WTC11 (cell line): ENCODE results near the gene ZCCHC24.

Source experiments
- ATF2 ChIP-seq: sonication (generic); formaldehyde crosslinking; IDR thresholded peaks from 2 replicates; pipeline ENCODE4 v1.8.1; 2022; ENCODE audit warnings: low read depth, missing genetic modification reagents, borderline replicate concordance
- EMX1 ChIP-seq: fragments of 250-450 bp; sonication (Bioruptor Pico); IDR thresholded peaks from 2 replicates; pipeline ENCODE4 v1.8.0; 2021; ENCODE audit warnings: mild to moderate bottlenecking
- TF ChIP-seq, protein P1 (sequence below): fragments of 200-600 bp; IDR thresholded peaks from 2 replicates; pipeline ENCODE4 v1.8.0; 2022; ENCODE audit warnings: antibody characterized with exemption
- TF ChIP-seq, protein P2 (sequence below): sonication (generic); formaldehyde crosslinking; IDR thresholded peaks from 2 replicates; pipeline ENCODE4 v1.8.1; 2022; ENCODE audit warnings: mild to moderate bottlenecking, moderate library complexity, missing genetic modification reagents
- TF ChIP-seq, protein P3 (sequence below): sonication (generic); formaldehyde crosslinking; IDR thresholded peaks from 2 replicates; pipeline ENCODE4 v1.8.1; 2023; ENCODE audit warnings: mild to moderate bottlenecking, missing genetic modification reagents, borderline replicate concordance
- TF ChIP-seq, protein P4 (sequence below): sonication (generic); formaldehyde crosslinking; IDR thresholded peaks from 2 replicates; pipeline ENCODE4 v1.8.0; 2022; ENCODE audit warnings: mild to moderate bottlenecking, missing genetic modification reagents

- TF ChIP-seq ATF2 (no peak), EMX1 (CRISPR knock-in tag) (no peak)
- TF ChIP-seq, protein P1, sequence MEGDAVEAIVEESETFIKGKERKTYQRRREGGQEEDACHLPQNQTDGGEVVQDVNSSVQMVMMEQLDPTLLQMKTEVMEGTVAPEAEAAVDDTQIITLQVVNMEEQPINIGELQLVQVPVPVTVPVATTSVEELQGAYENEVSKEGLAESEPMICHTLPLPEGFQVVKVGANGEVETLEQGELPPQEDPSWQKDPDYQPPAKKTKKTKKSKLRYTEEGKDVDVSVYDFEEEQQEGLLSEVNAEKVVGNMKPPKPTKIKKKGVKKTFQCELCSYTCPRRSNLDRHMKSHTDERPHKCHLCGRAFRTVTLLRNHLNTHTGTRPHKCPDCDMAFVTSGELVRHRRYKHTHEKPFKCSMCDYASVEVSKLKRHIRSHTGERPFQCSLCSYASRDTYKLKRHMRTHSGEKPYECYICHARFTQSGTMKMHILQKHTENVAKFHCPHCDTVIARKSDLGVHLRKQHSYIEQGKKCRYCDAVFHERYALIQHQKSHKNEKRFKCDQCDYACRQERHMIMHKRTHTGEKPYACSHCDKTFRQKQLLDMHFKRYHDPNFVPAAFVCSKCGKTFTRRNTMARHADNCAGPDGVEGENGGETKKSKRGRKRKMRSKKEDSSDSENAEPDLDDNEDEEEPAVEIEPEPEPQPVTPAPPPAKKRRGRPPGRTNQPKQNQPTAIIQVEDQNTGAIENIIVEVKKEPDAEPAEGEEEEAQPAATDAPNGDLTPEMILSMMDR: no peak
- TF ChIP-seq, protein P2, sequence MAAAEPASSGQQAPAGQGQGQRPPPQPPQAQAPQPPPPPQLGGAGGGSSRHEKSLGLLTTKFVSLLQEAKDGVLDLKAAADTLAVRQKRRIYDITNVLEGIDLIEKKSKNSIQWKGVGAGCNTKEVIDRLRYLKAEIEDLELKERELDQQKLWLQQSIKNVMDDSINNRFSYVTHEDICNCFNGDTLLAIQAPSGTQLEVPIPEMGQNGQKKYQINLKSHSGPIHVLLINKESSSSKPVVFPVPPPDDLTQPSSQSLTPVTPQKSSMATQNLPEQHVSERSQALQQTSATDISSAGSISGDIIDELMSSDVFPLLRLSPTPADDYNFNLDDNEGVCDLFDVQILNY (CRISPR knock-in tag): no peak
- TF ChIP-seq, protein P3, sequence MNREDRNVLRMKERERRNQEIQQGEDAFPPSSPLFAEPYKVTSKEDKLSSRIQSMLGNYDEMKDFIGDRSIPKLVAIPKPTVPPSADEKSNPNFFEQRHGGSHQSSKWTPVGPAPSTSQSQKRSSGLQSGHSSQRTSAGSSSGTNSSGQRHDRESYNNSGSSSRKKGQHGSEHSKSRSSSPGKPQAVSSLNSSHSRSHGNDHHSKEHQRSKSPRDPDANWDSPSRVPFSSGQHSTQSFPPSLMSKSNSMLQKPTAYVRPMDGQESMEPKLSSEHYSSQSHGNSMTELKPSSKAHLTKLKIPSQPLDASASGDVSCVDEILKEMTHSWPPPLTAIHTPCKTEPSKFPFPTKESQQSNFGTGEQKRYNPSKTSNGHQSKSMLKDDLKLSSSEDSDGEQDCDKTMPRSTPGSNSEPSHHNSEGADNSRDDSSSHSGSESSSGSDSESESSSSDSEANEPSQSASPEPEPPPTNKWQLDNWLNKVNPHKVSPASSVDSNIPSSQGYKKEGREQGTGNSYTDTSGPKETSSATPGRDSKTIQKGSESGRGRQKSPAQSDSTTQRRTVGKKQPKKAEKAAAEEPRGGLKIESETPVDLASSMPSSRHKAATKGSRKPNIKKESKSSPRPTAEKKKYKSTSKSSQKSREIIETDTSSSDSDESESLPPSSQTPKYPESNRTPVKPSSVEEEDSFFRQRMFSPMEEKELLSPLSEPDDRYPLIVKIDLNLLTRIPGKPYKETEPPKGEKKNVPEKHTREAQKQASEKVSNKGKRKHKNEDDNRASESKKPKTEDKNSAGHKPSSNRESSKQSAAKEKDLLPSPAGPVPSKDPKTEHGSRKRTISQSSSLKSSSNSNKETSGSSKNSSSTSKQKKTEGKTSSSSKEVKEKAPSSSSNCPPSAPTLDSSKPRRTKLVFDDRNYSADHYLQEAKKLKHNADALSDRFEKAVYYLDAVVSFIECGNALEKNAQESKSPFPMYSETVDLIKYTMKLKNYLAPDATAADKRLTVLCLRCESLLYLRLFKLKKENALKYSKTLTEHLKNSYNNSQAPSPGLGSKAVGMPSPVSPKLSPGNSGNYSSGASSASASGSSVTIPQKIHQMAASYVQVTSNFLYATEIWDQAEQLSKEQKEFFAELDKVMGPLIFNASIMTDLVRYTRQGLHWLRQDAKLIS (CRISPR knock-in tag): no peak
- TF ChIP-seq, protein P4, sequence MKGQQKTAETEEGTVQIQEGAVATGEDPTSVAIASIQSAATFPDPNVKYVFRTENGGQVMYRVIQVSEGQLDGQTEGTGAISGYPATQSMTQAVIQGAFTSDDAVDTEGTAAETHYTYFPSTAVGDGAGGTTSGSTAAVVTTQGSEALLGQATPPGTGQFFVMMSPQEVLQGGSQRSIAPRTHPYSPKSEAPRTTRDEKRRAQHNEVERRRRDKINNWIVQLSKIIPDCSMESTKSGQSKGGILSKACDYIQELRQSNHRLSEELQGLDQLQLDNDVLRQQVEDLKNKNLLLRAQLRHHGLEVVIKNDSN: no peak
These were observed 28.2 kb upstream of the ZCCHC24 start for GRCh38 chr10:79473496-79474095.
